ENCODE results near the gene ZNF236. TPM values are rescaled to one million over a fixed set of nuclear protein-coding genes. Genes with fewer than 3 reads are reported as not detected.

The ZNF236 gene
- total and polyA plus RNA-seq, 2 of the 8 experiments (the other 6 are each of a cell fraction or from before 2014, with no cell fraction given): 6.7 to 14.5 TPM

GRCh38 chr18:76816127-76816526, 6.2 kb upstream of the ZNF236 start:
- CTCF ChIA-PET (ENCODE audit: partially characterized antibody): interaction anchor here (0.6 to 6.5 kb wide), 5 partner anchors 8 to 417 kb away, joined by 3 to 71 read pairs (median 4); no protein-coding TSS in a partner anchor
- FAIRE-seq: no peak

More at GRCh38 chr18:76816127-76816526, 6.2 kb upstream of the ZNF236 start:
- Histone ChIP-seq H3K9me3 (ENCODE audit: insufficient read depth in 2 of 2, low read depth in 1 of 2, low read length in 1 of 2) (no peaks in the 10 kb centered on the region), H3K79me1 (ENCODE audit: low read depth, low read length) (no peaks in the 10 kb centered on the region), H4K91ac (replicated peaks; ENCODE audit: insufficient read length, low read length) (no peak overlapping the region), H4K8ac (ENCODE audit: extremely low read depth, insufficient read depth, low read length) (no peak overlapping the region), H2BK15ac (ENCODE audit: low read length) (no peak overlapping the region), H3K79me2 (ENCODE audit: control insufficient read depth in 1 of 2, insufficient read depth in 2 of 2, low read length in 2 of 2) (peaks cover 0 to 19% of the 10 kb centered on the region in 2 experiments; a peak in 2 of 4 replicates), H3K27ac (ENCODE audit: low read depth, low read length) (no peak overlapping the region), H2BK120ac (replicated peaks; ENCODE audit: low read depth, low read length) (no peak overlapping the region), H3K14ac (ENCODE audit: insufficient read length) (no peak overlapping the region), H3K9ac (replicated peaks in 1 of 4; ENCODE audit: extremely low read depth in 1 of 4, low read depth in 3 of 4, low read length in 3 of 4) (no peak overlapping the region), H2BK5ac (ENCODE audit: low read depth, low read length) (no peak overlapping the region), H3K56ac (replicated peaks; ENCODE audit: insufficient read length, low read depth, low read length) (no peak overlapping the region), H2BK12ac (ENCODE audit: low read depth, low read length) (no peak overlapping the region), H4K20me1 (replicated peaks in 1 of 2; ENCODE audit: control insufficient read depth in 1 of 2, insufficient read depth in 2 of 2, low read length in 2 of 2) (no peaks in the 10 kb centered on the region), H3K23ac (ENCODE audit: insufficient read length) (no peak overlapping the region), H3K4me2 (ENCODE audit: insufficient read depth in 1 of 2, low read depth in 2 of 2, low read length in 2 of 2) (no peak overlapping the region), H3K4me3 (ENCODE audit: extremely low read depth in 1 of 4, insufficient read depth in 2 of 4, low read depth in 3 of 4, low read length in 4 of 4) (no peak overlapping the region), H4K5ac (ENCODE audit: insufficient read length, low read depth, low read length) (no peak overlapping the region), H3K4me1 (replicated peaks in 1 of 4; ENCODE audit: control insufficient read depth in 3 of 4, insufficient read depth in 4 of 4, low read length in 3 of 4) (no peaks in the 10 kb centered on the region), H3K36me3 (ENCODE audit: control insufficient read depth in 2 of 4, insufficient read depth in 4 of 4, low read length in 3 of 4) (peaks cover 0 to 3% (median 0%) of the 10 kb centered on the region in 4 experiments; a peak in 1 of 8 replicates), H3K4ac (replicated peaks; ENCODE audit: insufficient read length, low read depth, low read length) (no peak overlapping the region), H3K27me3 (replicated peaks in 1 of 4; ENCODE audit: control insufficient read depth in 3 of 4, extremely low read depth in 1 of 4, insufficient read depth in 3 of 4, low read length in 3 of 4) (no peaks in the 10 kb centered on the region), H3K18ac (ENCODE audit: extremely low read depth, low read length) (no peak overlapping the region), H2AK5ac (ENCODE audit: low read depth, low read length) (no peak overlapping the region), H2BK20ac (ENCODE audit: low read length) (no peak overlapping the region), H3K23me2 (ENCODE audit: low read depth, low read length) (no peaks in the 10 kb centered on the region; the same call in 1 of the 2 replicates), H2AFZ (ENCODE audit: low read length) (no peak overlapping the region)
- 90% methylated on average over 7 of the region's 8 CpGs; no CpG with 5 or more reads in 1 of the 2 experiments for WGBS, 2 experiments (ENCODE audit: extremely low coverage in 1 of 2, insufficient coverage in 1 of 2, insufficient read length in 1 of 2, insufficient replicate concordance in 2 of 2, low coverage in 1 of 2, low lambda C conversion rate in 2 of 2, missing lambda C conversion rate in 1 of 2)
- TF ChIP-seq ATF3 (IDR thresholded peaks at IDR 0.05; ENCODE audit: insufficient read depth, low read depth, low read length) (no peak), SAP30 (IDR thresholded peaks at IDR 0.05; ENCODE audit: insufficient read depth, insufficient replicate concordance, low read length) (no peak), TAF7 (optimal IDR thresholded peaks at IDR 0.05; ENCODE audit: borderline replicate concordance, low read depth, low read length) (no peak), MAX (IDR thresholded peaks at IDR 0.05) (no peak), CREB1 (IDR thresholded peaks at IDR 0.05) (no peak), USF2 (IDR thresholded peaks at IDR 0.05; ENCODE audit: low read length) (no peak), RBBP5 (IDR thresholded peaks at IDR 0.05; ENCODE audit: borderline replicate concordance, low read depth, low read length) (no peak), BCL11A (IDR thresholded peaks at IDR 0.05; ENCODE audit: low read depth in 2 of 2, low read length in 2 of 2) (no peak), ATF2 (IDR thresholded peaks at IDR 0.05; ENCODE audit: low read length) (no peak), CBX8 (IDR thresholded peaks at IDR 0.05; ENCODE audit: borderline replicate concordance, low read depth, low read length) (no peak)
- POLR2A ChIA-PET (ENCODE audit: partially characterized antibody): interaction anchor here (0.9 to 1.1 kb wide), 2 partner anchors 10 kb away, joined by 3 to 4 read pairs; no protein-coding TSS in a partner anchor
- DNase-seq (ENCODE audit: low read depth in 1 of 2, low spot score in 2 of 2): no peak

All from H1 (cell line).